ENCODE results near the gene SLC11A1. TPM values are rescaled to one million over a fixed set of nuclear protein-coding genes. Genes with fewer than 3 reads are reported as not detected.

Gene SLC11A1
- total RNA-seq, 2 experiments from 2014 or later, result 0.57 to 0.78 TPM

DNA sequence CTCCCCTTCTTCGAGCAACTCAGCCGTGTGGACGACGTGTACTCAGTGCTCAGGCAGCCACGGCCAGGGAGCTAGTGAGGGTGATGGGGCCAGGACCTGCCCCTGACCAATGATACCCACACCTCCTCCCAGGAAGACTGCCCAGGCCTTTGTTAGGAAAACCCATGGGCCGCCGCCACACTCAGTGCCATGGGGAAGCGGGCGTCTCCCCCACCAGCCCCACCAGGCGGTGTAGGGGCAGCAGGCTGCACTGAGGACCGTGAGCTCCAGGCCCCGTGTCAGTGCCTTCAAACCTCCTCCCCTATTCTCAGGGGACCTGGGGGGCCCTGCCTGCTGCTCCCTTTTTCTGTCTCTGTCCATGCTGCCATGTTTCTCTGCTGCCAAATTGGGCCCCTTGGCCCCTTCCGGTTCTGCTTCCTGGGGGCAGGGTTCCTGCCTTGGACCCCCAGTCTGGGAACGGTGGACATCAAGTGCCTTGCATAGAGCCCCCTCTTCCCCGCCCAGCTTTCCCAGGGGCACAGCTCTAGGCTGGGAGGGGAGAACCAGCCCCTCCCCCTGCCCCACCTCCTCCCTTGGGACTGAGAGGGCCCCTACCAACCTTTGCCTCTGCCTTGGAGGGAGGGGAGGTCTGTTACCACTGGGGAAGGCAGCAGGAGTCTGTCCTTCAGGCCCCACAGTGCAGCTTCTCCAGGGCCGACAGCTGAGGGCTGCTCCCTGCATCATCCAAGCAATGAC is 22.4 kb downstream of the SLC11A1 start:
- ChIA-PET CTCF (ENCODE audit: unreplicated experiment) (interaction anchor here (1.2 kb wide), 1 partner anchor 60 kb away, joined by 3 read pairs; no protein-coding TSS in a partner anchor), POLR2A (interaction anchor here (0.5 to 1.3 kb wide), 3 partner anchors 34 to 114 kb away, joined by 3 to 4 read pairs (median 4); no protein-coding TSS in a partner anchor)
- Histone ChIP-seq H2AFZ (ENCODE audit: low read length) (no peak overlapping the region), H3K4me1 (ENCODE audit: insufficient read depth, low read length, poor library complexity, severe bottlenecking) (peaks cover 58% of the 10 kb centered on the region), H3K9me2 (ENCODE audit: insufficient read depth, low read length) (no peaks in the 10 kb centered on the region), H3K27ac (ENCODE audit: low read depth, low read length, poor library complexity, severe bottlenecking) (peak overlapping the region; percentile 81), H4K20me1 (ENCODE audit: insufficient read depth, low read length) (no peaks in the 10 kb centered on the region), H3K4me2 (ENCODE audit: low read length) (peak overlapping the region; percentile 90), H3K9me3 (ENCODE audit: low read length) (no peaks in the 10 kb centered on the region), H3K36me3 (ENCODE audit: insufficient read depth, low read length) (peaks cover 42% of the 10 kb centered on the region), H3K4me3 (ENCODE audit: low read depth, low read length, poor library complexity, severe bottlenecking) (peak overlapping the region; percentile 27), H3K79me2 (ENCODE audit: insufficient read depth, low read depth, low read length) (peaks cover 19% of the 10 kb centered on the region)
- intact Hi-C loops (cut with micrococcal nuclease; ENCODE audit: unreplicated experiment), result no loop called here
- peak; percentile 48 for DNase-seq (ENCODE audit: low spot score)
- no peak for TF ChIP-seq EZH2phosphoT487 (IDR thresholded peaks at IDR 0.05; ENCODE audit: borderline replicate concordance, low read depth, low read length)
- TF ChIP-seq, protein P1, sequence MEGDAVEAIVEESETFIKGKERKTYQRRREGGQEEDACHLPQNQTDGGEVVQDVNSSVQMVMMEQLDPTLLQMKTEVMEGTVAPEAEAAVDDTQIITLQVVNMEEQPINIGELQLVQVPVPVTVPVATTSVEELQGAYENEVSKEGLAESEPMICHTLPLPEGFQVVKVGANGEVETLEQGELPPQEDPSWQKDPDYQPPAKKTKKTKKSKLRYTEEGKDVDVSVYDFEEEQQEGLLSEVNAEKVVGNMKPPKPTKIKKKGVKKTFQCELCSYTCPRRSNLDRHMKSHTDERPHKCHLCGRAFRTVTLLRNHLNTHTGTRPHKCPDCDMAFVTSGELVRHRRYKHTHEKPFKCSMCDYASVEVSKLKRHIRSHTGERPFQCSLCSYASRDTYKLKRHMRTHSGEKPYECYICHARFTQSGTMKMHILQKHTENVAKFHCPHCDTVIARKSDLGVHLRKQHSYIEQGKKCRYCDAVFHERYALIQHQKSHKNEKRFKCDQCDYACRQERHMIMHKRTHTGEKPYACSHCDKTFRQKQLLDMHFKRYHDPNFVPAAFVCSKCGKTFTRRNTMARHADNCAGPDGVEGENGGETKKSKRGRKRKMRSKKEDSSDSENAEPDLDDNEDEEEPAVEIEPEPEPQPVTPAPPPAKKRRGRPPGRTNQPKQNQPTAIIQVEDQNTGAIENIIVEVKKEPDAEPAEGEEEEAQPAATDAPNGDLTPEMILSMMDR (conservative IDR thresholded peaks at IDR 0.05; ENCODE audit: low read length), result no peak
- no TSS peak for BruUV-seq (replicated peaks)

DNA sequence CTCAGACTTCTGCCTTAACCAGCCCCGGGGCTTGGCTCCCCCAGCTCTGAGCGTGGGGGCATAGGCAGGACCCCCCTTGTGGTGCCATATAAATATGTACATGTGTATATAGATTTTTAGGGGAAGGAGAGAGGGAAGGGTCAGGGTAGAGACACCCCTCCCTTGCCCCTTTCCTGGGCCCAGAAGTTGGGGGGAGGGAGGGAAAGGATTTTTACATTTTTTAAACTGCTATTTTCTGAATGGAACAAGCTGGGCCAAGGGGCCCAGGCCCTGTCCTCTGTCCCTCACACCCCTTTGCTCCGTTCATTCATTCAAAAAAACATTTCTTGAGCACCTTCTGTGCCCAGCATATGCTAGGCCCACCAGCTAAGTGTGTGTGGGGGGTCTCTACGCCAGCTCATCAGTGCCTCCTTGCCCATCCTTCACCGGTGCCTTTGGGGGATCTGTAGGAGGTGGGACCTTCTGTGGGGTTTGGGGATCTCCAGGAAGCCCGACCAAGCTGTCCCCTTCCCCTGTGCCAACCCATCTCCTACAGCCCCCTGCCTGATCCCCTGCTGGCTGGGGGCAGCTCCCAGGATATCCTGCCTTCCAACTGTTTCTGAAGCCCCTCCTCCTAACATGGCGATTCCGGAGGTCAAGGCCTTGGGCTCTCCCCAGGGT is 23.1 kb downstream of the SLC11A1 start:
- DNase-seq (ENCODE audit: low spot score), result no peak
- Histone ChIP-seq H3K36me3 (ENCODE audit: insufficient read depth, low read length) (peaks cover 42% of the 10 kb centered on the region), H3K4me1 (ENCODE audit: insufficient read depth, low read length, poor library complexity, severe bottlenecking) (peaks cover 58% of the 10 kb centered on the region), H3K4me3 (ENCODE audit: low read depth, low read length, poor library complexity, severe bottlenecking) (peak overlapping the region; percentile 60), H3K27ac (ENCODE audit: low read depth, low read length, poor library complexity, severe bottlenecking) (peak overlapping the region; percentile 81), H2AFZ (ENCODE audit: low read length) (no peak overlapping the region), H3K9me2 (ENCODE audit: insufficient read depth, low read length) (no peaks in the 10 kb centered on the region), H4K20me1 (ENCODE audit: insufficient read depth, low read length) (no peaks in the 10 kb centered on the region), H3K9me3 (ENCODE audit: low read length) (no peaks in the 10 kb centered on the region), H3K4me2 (ENCODE audit: low read length) (peak overlapping the region; percentile 90), H3K79me2 (ENCODE audit: insufficient read depth, low read depth, low read length) (peaks cover 16% of the 10 kb centered on the region)
- TSS peak; percentile 65 for BruUV-seq (replicated peaks)
- TF ChIP-seq, protein P1 (conservative IDR thresholded peaks at IDR 0.05; ENCODE audit: low read length), result no peak
- TF ChIP-seq EZH2phosphoT487 (IDR thresholded peaks at IDR 0.05; ENCODE audit: borderline replicate concordance, low read depth, low read length), result no peak
- ChIA-PET CTCF (ENCODE audit: unreplicated experiment) (interaction anchor here (1.2 kb wide), 1 partner anchor 60 kb away, joined by 3 read pairs; no protein-coding TSS in a partner anchor), POLR2A (interaction anchor here (1.3 kb wide), 1 partner anchor 35 kb away, joined by 3 read pairs; no protein-coding TSS in a partner anchor)
- intact Hi-C loops (cut with micrococcal nuclease; ENCODE audit: unreplicated experiment), result no loop called here
